Measurements from ENCODE around the gene TGM1. TPM values are rescaled to one million over a fixed set of nuclear protein-coding genes. Genes with fewer than 3 reads are reported as not detected.
A peak's percentile ranks its signal among the peaks of the same experiment; 100 is the strongest.

Gene TGM1
- total and polyA plus RNA-seq, 2 donors (not counting 1 experiment from before 2014, with no cell fraction given): 0.83 to 1.4 TPM

DNA sequence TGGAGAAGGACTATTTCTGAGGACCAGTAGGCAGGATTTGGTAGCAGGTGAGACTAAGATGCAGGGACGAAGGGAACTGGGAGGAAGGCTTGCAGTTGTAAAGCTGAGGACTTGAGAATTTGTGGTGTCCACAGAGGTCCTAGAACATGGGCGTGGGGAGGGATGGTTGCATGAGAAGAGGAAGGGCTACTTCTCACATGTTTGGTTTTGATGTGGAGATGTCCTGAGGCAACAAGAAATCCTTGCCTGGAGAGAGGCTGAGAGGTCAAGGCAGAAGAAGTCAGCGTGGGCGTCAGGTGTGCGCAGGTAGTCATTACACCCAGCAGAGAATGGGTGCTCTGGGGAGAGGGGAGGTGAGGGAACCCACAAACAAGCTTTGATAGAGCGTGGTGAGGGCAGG is 14.1 kb upstream of the TGM1 start:
- Histone ChIP-seq H3K4me2 (ENCODE audit: extremely low read depth, insufficient read depth, low read length) (no peak overlapping the region), H3K4me1 (ENCODE audit: control insufficient read depth, extremely low read depth, insufficient read depth, low read length) (no peaks in the 10 kb centered on the region), H2AFZ (ENCODE audit: low read length) (no peak overlapping the region), H3K27ac (ENCODE audit: insufficient read depth, low read length) (no peak overlapping the region), H3K9me3 (ENCODE audit: control insufficient read depth, insufficient read depth, low read depth, low read length) (no peaks in the 10 kb centered on the region), H3K4me3 (replicated peaks in 1 of 4; ENCODE audit: control extremely low read depth in 1 of 4, insufficient read depth in 1 of 4, low read depth in 3 of 4, low read length in 4 of 4) (no peak overlapping the region), H3K9ac (ENCODE audit: insufficient read depth, low read length) (no peak overlapping the region), H4K20me1 (ENCODE audit: control insufficient read depth, extremely low read depth, insufficient read depth, low read length) (no peaks in the 10 kb centered on the region), H3K79me2 (ENCODE audit: control insufficient read depth, insufficient read depth, low read length) (no peaks in the 10 kb centered on the region), H3K27me3 (ENCODE audit: control insufficient read depth, insufficient read depth, low read length) (no peaks in the 10 kb centered on the region), H3K36me3 (ENCODE audit: control insufficient read depth, insufficient read depth, low read length) (no peaks in the 10 kb centered on the region)
- no peak for DNase-seq (ENCODE audit: low read depth in 2 of 2)
- TF ChIP-seq, protein P1, sequence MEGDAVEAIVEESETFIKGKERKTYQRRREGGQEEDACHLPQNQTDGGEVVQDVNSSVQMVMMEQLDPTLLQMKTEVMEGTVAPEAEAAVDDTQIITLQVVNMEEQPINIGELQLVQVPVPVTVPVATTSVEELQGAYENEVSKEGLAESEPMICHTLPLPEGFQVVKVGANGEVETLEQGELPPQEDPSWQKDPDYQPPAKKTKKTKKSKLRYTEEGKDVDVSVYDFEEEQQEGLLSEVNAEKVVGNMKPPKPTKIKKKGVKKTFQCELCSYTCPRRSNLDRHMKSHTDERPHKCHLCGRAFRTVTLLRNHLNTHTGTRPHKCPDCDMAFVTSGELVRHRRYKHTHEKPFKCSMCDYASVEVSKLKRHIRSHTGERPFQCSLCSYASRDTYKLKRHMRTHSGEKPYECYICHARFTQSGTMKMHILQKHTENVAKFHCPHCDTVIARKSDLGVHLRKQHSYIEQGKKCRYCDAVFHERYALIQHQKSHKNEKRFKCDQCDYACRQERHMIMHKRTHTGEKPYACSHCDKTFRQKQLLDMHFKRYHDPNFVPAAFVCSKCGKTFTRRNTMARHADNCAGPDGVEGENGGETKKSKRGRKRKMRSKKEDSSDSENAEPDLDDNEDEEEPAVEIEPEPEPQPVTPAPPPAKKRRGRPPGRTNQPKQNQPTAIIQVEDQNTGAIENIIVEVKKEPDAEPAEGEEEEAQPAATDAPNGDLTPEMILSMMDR (conservative IDR thresholded peaks at IDR 0.05 in 1 of 2, IDR thresholded peaks at IDR 0.05 in 1 of 2; ENCODE audit: low read depth in 1 of 2, low read length in 2 of 2): no peak
- TF ChIP-seq EZH2 (IDR thresholded peaks at IDR 0.05; ENCODE audit: low read length, missing control alignments): no peak

DNA sequence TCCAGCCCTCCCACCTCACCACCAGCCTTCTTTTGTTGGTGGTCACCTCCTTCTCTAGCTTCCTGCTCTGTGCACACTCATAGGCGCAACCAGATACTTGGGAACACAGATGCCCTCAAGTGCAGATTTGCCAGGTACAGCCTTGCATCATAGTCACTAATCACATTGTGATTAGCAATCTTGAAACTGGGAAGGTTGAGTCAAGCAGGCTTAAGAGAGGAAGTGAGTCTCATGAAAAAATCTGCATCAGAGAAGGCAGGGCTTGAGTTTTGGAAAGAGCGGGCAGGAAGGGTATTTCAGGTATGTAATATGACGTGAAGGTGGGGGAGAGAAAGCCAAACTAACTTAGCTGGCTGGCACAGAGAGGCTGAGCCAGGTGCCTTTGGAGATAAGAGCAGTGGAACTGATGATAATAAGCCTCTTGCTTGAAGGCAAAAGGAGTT is 11.1 kb upstream of the TGM1 start:
- Histone ChIP-seq H3K4me1 (ENCODE audit: control insufficient read depth, extremely low read depth, insufficient read depth, low read length) (no peaks in the 10 kb centered on the region), H3K79me2 (ENCODE audit: control insufficient read depth, insufficient read depth, low read length) (no peaks in the 10 kb centered on the region), H4K20me1 (ENCODE audit: control insufficient read depth, extremely low read depth, insufficient read depth, low read length) (no peaks in the 10 kb centered on the region), H2AFZ (ENCODE audit: low read length) (no peak overlapping the region), H3K36me3 (ENCODE audit: control insufficient read depth, insufficient read depth, low read length) (peaks cover 2% of the 10 kb centered on the region), H3K27ac (ENCODE audit: insufficient read depth, low read length) (no peak overlapping the region), H3K9ac (ENCODE audit: insufficient read depth, low read length) (no peak overlapping the region), H3K9me3 (ENCODE audit: control insufficient read depth, insufficient read depth, low read depth, low read length) (no peaks in the 10 kb centered on the region), H3K27me3 (ENCODE audit: control insufficient read depth, insufficient read depth, low read length) (no peaks in the 10 kb centered on the region), H3K4me2 (ENCODE audit: extremely low read depth, insufficient read depth, low read length) (no peak overlapping the region), H3K4me3 (replicated peaks in 1 of 4; ENCODE audit: control extremely low read depth in 1 of 4, insufficient read depth in 1 of 4, low read depth in 3 of 4, low read length in 4 of 4) (no peak overlapping the region)
- DNase-seq (ENCODE audit: low read depth in 2 of 2): peak in 1 of 2 donors; percentile 19
- TF ChIP-seq EZH2 (IDR thresholded peaks at IDR 0.05; ENCODE audit: low read length, missing control alignments): no peak
- TF ChIP-seq, protein P1 (conservative IDR thresholded peaks at IDR 0.05 in 1 of 2, IDR thresholded peaks at IDR 0.05 in 1 of 2; ENCODE audit: low read depth in 1 of 2, low read length in 2 of 2): no peak

DNA sequence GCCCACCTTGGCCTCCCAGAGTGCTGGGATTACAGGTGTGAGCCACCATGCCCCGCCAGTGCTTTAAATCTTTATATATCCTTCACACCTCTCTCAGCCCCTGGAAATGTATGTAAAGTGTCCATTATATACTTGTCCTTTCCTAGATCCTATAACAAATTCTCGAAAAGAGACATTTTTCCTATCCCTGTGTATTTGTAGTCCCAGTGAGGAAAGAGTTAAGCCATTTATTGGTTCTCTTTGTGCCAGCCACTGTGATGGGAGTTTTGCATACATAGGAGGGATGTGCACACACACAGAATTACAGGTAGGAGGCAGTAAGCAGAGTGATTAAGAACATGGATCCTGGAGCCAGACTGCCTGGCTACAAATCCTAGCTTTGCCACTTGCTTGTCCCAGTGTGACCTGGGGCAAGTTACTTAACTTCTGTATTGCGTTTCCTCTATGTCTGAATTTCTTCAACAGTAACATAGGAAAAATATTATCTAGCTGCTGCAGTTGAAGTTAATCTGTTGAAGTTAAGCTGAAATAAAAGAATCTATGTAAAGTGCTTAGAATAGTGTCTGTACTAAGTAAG is 10.5 kb upstream of the TGM1 start:
- no peak overlapping the region for H3K4me3 ChIP-seq (replicated peaks in 1 of 4; ENCODE audit: control extremely low read depth in 1 of 4, insufficient read depth in 1 of 4, low read depth in 3 of 4, low read length in 4 of 4)
- no peak overlapping the region for H3K9ac ChIP-seq (ENCODE audit: insufficient read depth, low read length)
- H3K9me3 ChIP-seq (ENCODE audit: control insufficient read depth, insufficient read depth, low read depth, low read length): no peaks in the 10 kb centered on the region
- no peak overlapping the region for H3K27ac ChIP-seq (ENCODE audit: insufficient read depth, low read length)
- H3K27me3 ChIP-seq (ENCODE audit: control insufficient read depth, insufficient read depth, low read length): no peaks in the 10 kb centered on the region
- no peaks in the 10 kb centered on the region for H3K4me1 ChIP-seq (ENCODE audit: control insufficient read depth, extremely low read depth, insufficient read depth, low read length)
- H3K79me2 ChIP-seq (ENCODE audit: control insufficient read depth, insufficient read depth, low read length): no peaks in the 10 kb centered on the region
- DNase-seq (ENCODE audit: low read depth in 2 of 2): no peak
- TF ChIP-seq EZH2 (IDR thresholded peaks at IDR 0.05; ENCODE audit: low read length, missing control alignments): no peak
- TF ChIP-seq, protein P1 (conservative IDR thresholded peaks at IDR 0.05 in 1 of 2, IDR thresholded peaks at IDR 0.05 in 1 of 2; ENCODE audit: low read depth in 1 of 2, low read length in 2 of 2): peak in 1 of 2 donors; percentile 1
- H2AFZ ChIP-seq (ENCODE audit: low read length): no peak overlapping the region
- peaks cover 2% of the 10 kb centered on the region for H3K36me3 ChIP-seq (ENCODE audit: control insufficient read depth, insufficient read depth, low read length)
- no peaks in the 10 kb centered on the region for H4K20me1 ChIP-seq (ENCODE audit: control insufficient read depth, extremely low read depth, insufficient read depth, low read length)
- no peak overlapping the region for H3K4me2 ChIP-seq (ENCODE audit: extremely low read depth, insufficient read depth, low read length)
